Activated gamma-delta T cell (primary cell): Measurements from ENCODE around the gene NABP2.

Experiments
- DNase-seq: peaks from one replicate; lab custom pipeline; 2025; lab: John Stamatoyannopoulos, UW

The NABP2 gene

GRCh38 chr12:56213878-56214277 is 10.3 kb upstream of the NABP2 start:
- no peak for DNase-seq

- no peak for DNase-seq
These were observed 7.7 kb upstream of the NABP2 start for GRCh38 chr12:56216461-56216860.

- DNase-seq = no peak
These were observed 4.3 kb upstream of the NABP2 start for GRCh38 chr12:56219840-56220239.

GRCh38 chr12:56220611-56221231 is 3.4 kb upstream of the NABP2 start:
- DNase-seq = no peak

GRCh38 chr12:56221232-56221756 is 2.8 kb upstream of the NABP2 start:
- no peak for DNase-seq

- DNase-seq = peak; percentile 69
These were observed 2.2 kb upstream of the NABP2 start, which contains the start of gene RNF41 for GRCh38 chr12:56221757-56222530. Gene RNF41 (minus strand): TSS chr12:56221922. CDS start chr12:56214047, 7,875 bp downstream.

GRCh38 chr12:56222531-56222895 is 1.6 kb upstream of the NABP2 start:
- no peak for DNase-seq

GRCh38 chr12:56223571-56224101 is 506 bp upstream of the NABP2 start:
- DNase-seq = no peak

- no peak for DNase-seq
These were observed 812 bp downstream of the NABP2 start for GRCh38 chr12:56224954-56225353.

GRCh38 chr12:56229082-56229481 is 4.9 kb downstream of the NABP2 start:
- DNase-seq = no peak

GRCh38 chr12:56229916-56230431 is 5.8 kb downstream of the NABP2 start, which contains the start of gene SLC39A5:
Gene SLC39A5 (plus strand): TSS chr12:56230051. CDS start chr12:56231275, 1,224 bp downstream.
- DNase-seq = no peak

- no peak for DNase-seq
These were observed 6.5 kb downstream of the NABP2 start for GRCh38 chr12:56230432-56231183.

GRCh38 chr12:56231184-56231582 is 7.0 kb downstream of the NABP2 start:
- DNase-seq = no peak

GRCh38 chr12:56234746-56235436 is 10.7 kb downstream of the NABP2 start:
- no peak for DNase-seq

GRCh38 chr12:56236091-56236490 is 11.9 kb downstream of the NABP2 start:
- no peak for DNase-seq

GRCh38 chr12:56236985-56237384 is 12.8 kb downstream of the NABP2 start:
- DNase-seq = no peak

GRCh38 chr12:56237552-56237951 is 13.4 kb downstream of the NABP2 start:
- DNase-seq = no peak

- DNase-seq = no peak
These were observed 17.5 kb downstream of the NABP2 start for GRCh38 chr12:56241424-56242303.

- DNase-seq = no peak
These were observed 18.8 kb downstream of the NABP2 start for GRCh38 chr12:56242986-56243385.

GRCh38 chr12:56243731-56244181 is 19.6 kb downstream of the NABP2 start:
- no peak for DNase-seq
